HG03095 (cell line): ENCODE data around the gene SCML2.
"Not testable (repeated sequence)": the region's sequence is repeated elsewhere in the genome, so short reads cannot be mapped to it uniquely, and the experiment has no call there.

Source experiments
- ATAC-seq: cut with Tn5 transposase; IDR thresholded peaks from one replicate; pipeline ENCODE4 v1.9.1; 2021; ENCODE audit warnings: moderate library complexity; ENCODE audit not compliant: unreplicated experiment

SCML2 gene

DNA sequence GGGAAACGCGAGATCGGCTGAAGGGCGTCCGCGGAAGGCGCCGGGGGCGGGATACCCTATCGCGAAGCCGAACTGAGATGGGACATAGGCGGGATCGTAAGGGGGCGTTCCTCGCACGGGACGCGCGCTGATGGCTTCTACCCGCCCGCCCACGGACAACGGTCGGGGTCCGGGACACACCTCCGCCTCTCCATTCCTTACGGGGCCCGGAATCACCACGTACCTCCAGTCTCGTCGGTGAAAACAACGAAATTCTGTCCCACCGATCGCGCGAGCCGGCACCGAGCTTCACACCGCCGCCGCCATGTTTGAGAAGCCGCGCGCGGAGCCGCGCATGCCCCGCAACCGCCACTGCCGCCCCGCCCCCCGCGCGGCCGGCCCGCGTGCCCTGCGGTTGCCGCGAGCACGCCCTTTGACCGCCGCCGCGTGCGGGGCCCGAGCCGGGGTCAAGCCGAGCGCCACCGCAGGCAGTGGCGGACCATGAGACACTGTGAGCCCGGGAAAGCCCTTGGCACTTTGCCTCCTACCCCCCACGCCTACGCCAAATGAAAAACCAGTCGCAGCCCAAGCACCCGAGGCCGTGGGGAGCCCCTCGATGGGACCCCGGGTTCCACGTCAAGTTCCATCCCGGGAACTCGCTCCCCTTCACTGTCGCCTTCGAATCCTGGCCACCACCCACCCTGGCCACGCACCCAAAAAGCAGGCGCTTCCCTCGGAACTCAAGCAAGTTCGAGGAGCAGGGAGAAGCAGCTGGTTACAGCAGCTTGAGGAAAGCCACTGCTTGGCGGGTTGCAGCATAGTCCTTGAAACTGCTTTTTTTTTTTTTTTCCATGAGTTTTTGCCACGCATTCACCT, at the start of gene SCML2:
Gene SCML2, minus strand, starts transcription at position 320 of the 855 bp plus-strand sequence. CDS start 20,617 bp downstream, outside the sequence.
- ATAC-seq = no peak

GRCh38 chrX:18401848-18402213, 47.3 kb upstream of the SCML2 start:
- no peak for ATAC-seq

- no peak for ATAC-seq
These were observed 40.0 kb upstream of the SCML2 start for GRCh38 chrX:18394477-18394876.

GRCh38 chrX:18390941-18391538, 36.6 kb upstream of the SCML2 start:
- no peak for ATAC-seq

DNA sequence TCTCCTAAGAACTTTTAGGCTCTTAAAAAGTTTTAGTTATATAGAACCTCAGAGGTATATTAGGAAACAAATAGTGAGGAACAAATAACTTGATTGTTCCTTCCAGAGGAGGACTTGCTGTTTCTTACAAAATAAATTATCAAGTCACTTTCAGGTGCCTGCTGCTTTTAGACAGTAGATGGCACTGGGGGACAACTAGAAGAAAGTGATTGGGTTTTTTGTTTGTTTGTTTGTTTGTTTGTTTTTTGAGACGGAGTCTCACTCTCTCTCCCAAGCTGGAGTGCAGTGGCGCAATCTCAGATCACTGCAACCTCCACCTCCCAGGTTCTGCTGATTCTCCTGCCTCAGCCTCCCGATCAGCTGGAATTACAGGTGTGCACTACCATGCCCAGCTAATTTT, 35.5 kb upstream of the SCML2 start:
- no peak for ATAC-seq

GRCh38 chrX:18377796-18378195, 23.3 kb upstream of the SCML2 start:
- no peak for ATAC-seq

DNA sequence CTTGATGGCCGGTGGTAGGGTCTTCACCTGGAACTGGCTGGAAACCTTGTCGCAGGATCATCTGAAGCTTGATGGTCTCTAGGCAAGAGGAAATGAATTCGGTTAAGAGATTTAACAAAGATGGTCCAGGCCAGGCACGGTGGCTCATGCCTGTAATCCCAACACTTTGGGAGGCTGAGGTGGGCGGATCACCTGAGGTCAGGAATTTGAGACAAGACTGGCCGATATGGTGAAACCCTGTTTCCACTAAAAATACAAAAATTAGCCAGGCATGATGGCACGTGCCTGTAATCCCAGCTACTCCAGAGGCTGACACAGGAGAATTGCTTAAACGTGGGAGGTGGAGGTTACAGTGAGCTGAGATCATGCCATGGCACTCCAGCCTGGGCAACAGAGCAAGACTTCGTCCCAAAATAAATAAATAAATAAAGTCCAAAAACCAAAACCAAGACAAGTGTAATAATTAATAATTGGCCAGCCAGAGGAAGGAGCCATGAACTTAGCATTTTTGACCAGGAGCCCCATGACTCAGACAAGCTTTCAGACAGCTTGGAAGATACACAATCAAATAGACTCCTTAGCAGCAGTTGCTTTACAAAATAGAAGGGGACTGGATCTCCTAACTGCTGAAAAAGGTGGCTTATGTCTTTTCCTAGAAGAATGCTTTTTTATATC, 20.8 kb upstream of the SCML2 start:
- ATAC-seq = not testable (repeated sequence)

DNA sequence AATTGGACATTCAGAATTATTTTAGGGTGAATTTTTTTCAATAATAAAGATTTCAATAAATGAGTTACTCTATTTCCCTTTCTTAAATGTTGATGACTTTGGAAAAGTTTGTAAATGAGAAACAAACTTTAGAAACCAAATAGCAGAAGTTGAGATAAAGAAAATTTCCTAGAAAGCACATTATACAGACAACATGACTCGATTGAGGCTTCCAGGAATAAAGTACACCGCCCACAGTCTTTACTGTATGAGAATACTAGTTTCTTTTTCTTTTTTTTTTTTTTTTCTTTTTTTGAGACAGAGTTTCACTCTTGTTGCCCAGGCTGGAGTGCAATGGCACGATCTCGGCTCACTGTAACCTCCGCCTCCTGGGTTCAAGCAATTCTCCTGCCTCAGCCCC, 14.6 kb upstream of the SCML2 start:
- ATAC-seq = not testable (repeated sequence)

DNA sequence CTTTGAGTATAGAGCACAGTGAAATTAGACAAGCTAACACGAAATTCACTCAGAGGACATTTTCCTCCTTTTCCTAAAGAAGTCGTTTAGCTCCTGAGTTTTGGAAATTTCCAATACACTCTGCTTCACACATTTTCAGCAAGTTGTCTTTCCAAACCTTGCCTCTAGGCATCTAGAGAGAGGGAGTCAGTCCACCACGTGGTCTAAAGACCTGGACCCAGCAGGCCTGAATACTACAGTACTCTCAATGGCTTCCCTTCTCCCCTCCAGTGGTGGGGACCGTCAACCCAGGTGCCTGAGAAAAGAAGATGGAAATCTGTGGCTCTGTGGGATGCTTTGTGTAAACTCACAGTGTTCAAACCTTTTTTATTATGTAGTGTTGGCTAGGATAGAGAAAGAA, 13.9 kb upstream of the SCML2 start:
- no peak for ATAC-seq

GRCh38 chrX:18360867-18361266, 6.4 kb upstream of the SCML2 start:
- ATAC-seq = no peak

GRCh38 chrX:18353931-18354368, 538 bp downstream of the SCML2 start:
- ATAC-seq = no peak

GRCh38 chrX:18351784-18352183, 2.7 kb downstream of the SCML2 start:
- no peak for ATAC-seq

- ATAC-seq = no peak
These were observed 6.4 kb downstream of the SCML2 start for GRCh38 chrX:18348047-18348446.

GRCh38 chrX:18309401-18309800, 45.1 kb downstream of the SCML2 start:
- no peak for ATAC-seq

DNA sequence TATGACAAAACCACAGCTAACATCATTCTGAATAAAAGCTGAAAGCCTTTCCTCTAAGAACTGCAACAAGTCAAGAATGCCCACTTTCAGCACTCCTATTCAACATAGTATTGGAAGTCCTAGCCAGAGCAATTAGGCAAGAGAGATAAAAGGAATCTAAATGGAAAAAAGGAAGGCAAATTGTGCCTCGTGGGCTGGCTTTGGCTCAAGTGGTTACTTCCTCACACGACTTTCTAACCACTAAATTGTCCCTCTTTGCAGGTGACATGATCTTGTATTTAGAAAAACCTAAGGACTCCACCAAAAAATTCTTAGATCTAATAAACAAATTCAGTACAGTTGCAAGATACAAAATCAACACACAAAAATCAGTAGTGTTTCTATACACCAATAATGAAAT, 57.2 kb downstream of the SCML2 start:
- no peak for ATAC-seq

GRCh38 chrX:18294893-18295292, 59.6 kb downstream of the SCML2 start:
- ATAC-seq = no peak

DNA sequence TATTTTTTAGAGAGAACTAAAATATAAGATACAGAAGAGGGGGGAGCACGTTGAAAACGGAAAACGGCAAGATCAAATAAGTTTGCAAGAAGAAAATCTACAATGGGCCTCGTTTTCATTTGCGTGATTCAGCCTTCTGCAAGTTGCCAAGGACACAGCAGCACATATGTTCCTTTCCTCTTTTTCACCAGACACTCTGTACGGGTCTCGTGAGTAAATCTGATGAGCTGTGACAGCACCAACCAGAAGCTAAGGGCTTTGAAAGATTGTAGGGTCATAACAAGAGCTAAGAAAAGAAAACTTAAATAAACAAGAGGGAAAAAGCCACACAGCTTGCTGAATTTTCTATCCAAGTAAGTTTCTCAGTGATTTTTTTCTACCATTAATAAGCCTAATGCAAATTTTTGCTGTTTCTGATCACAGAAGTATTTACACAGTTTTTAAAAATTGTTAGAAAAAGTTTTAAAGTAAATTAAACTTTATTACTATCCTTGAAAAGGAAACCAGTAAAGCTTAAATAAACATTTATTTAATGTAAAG, 63.4 kb downstream of the SCML2 start:
- no peak for ATAC-seq

GRCh38 chrX:18290200-18290599, 64.3 kb downstream of the SCML2 start:
- ATAC-seq = no peak

DNA sequence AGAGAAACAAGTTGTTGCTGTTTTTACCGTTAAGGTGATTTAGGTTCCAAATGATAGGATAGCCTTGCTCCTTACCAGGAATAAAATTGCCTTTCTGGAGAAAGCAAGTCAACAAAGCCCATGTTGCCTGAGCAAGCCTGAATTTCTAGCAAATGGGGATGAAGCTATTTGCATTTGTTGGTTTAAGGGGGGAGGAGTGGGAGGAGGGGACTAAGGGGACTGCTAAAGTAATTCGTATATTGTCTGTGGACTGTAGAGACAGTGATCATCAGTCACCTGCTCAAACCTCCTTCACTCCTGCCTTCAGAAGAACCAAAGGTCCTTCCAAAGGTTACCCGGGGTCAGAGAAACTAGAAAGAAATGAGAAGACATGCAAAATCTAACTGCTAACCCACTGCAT, 65.8 kb downstream of the SCML2 start:
- ATAC-seq = no peak

- no peak for ATAC-seq
These were observed 68.1 kb downstream of the SCML2 start for GRCh38 chrX:18286322-18286831.

GRCh38 chrX:18278449-18278848, 76.0 kb downstream of the SCML2 start:
- no peak for ATAC-seq
